Measurements from ENCODE around the gene TMC1. TPM values are rescaled to one million over a fixed set of nuclear protein-coding genes. Genes with fewer than 3 reads are reported as not detected.

Gene TMC1
- polyA plus RNA-seq, 3 donors: 0.16 to 0.55 (median 0.40) TPM

GRCh38 chr9:72871685-72872084, 350.3 kb downstream of the TMC1 start:
- TF ChIP-seq CTCF (IDR thresholded peaks at IDR 0.05): peak; percentile 25
- no peak overlapping the region for H2AFZ ChIP-seq (ENCODE audit: insufficient read depth, low read depth, low read length, poor library complexity, severe bottlenecking)
- no peaks in the 10 kb centered on the region for H4K20me1 ChIP-seq (ENCODE audit: insufficient read depth, low read length)
- H3K4me2 ChIP-seq (replicated peaks; ENCODE audit: extremely low read depth, low read length, poor library complexity, severe bottlenecking): no peak overlapping the region
- H3K4me1 ChIP-seq (ENCODE audit: control insufficient read depth in 1 of 2, insufficient read depth in 2 of 2, low read length in 2 of 2): no peaks in the 10 kb centered on the region
- no peak for DNase-seq
- no peaks in the 10 kb centered on the region for H3K27me3 ChIP-seq (ENCODE audit: control insufficient read depth in 2 of 2, insufficient read depth in 2 of 2, low read length in 2 of 2)
- peaks cover 0 to 2% (median 1%) of the 10 kb centered on the region in 3 donors for H3K27me3 Mint-ChIP-seq (ENCODE audit: low read depth in 3 of 3)
- H3K27ac Mint-ChIP-seq: no peak overlapping the region
- WGBS (ENCODE audit: insufficient coverage): no CpG with 5 or more reads among the region's 3 CpGs
- no peaks in the 10 kb centered on the region for H3K36me3 Mint-ChIP-seq
- H3K79me2 ChIP-seq (ENCODE audit: insufficient read depth, low read length): no peaks in the 10 kb centered on the region
- H3K36me3 ChIP-seq (replicated peaks in 1 of 2; ENCODE audit: control insufficient read depth in 1 of 2, insufficient read depth in 2 of 2, low read length in 2 of 2): no peaks in the 10 kb centered on the region
- intact Hi-C loops (cut with micrococcal nuclease): no loop called here
- H3K4me3 ChIP-seq (replicated peaks in 1 of 3; ENCODE audit: low read depth in 2 of 3, low read length in 3 of 3): no peak overlapping the region
- H3K27ac ChIP-seq (ENCODE audit: low read depth in 1 of 2, low read length in 2 of 2): no peak overlapping the region
- no peak overlapping the region for H3K9ac ChIP-seq (ENCODE audit: insufficient read depth, low read length, poor library complexity, severe bottlenecking)
- H3K4me3 Mint-ChIP-seq: no peak overlapping the region
- H3K9me3 ChIP-seq (replicated peaks in 1 of 2; ENCODE audit: control insufficient read depth in 1 of 2, insufficient read depth in 1 of 2, low read length in 2 of 2): peaks cover 0 to 7% of the 10 kb centered on the region in 2 donors
- peaks cover 2 to 10% (median 4%) of the 10 kb centered on the region in 7 donors for H3K9me3 Mint-ChIP-seq
- peaks cover 5% of the 10 kb centered on the region for H3K4me1 Mint-ChIP-seq

GRCh38 chr9:72872718-72873117, 351.3 kb downstream of the TMC1 start:
- no peak for DNase-seq
- Mint-ChIP-seq H3K4me1 (peaks cover 8% of the 10 kb centered on the region), H3K27ac (no peak overlapping the region), H3K4me3 (no peak overlapping the region), H3K27me3 (ENCODE audit: low read depth in 3 of 3) (peaks cover 0 to 1% (median 0%) of the 10 kb centered on the region in 3 donors), H3K36me3 (no peaks in the 10 kb centered on the region), H3K9me3 (peaks cover 2 to 6% (median 2%) of the 10 kb centered on the region in 7 donors)
- Histone ChIP-seq H3K79me2 (ENCODE audit: insufficient read depth, low read length) (no peaks in the 10 kb centered on the region), H3K9ac (ENCODE audit: insufficient read depth, low read length, poor library complexity, severe bottlenecking) (no peak overlapping the region), H3K36me3 (replicated peaks in 1 of 2; ENCODE audit: control insufficient read depth in 1 of 2, insufficient read depth in 2 of 2, low read length in 2 of 2) (no peaks in the 10 kb centered on the region), H2AFZ (ENCODE audit: insufficient read depth, low read depth, low read length, poor library complexity, severe bottlenecking) (no peak overlapping the region), H3K9me3 (replicated peaks in 1 of 2; ENCODE audit: control insufficient read depth in 1 of 2, insufficient read depth in 1 of 2, low read length in 2 of 2) (peaks cover 0 to 3% of the 10 kb centered on the region in 2 donors), H3K4me1 (ENCODE audit: control insufficient read depth in 1 of 2, insufficient read depth in 2 of 2, low read length in 2 of 2) (no peaks in the 10 kb centered on the region), H3K27me3 (ENCODE audit: control insufficient read depth in 2 of 2, insufficient read depth in 2 of 2, low read length in 2 of 2) (no peaks in the 10 kb centered on the region), H3K27ac (ENCODE audit: low read depth in 1 of 2, low read length in 2 of 2) (no peak overlapping the region), H3K4me2 (replicated peaks; ENCODE audit: extremely low read depth, low read length, poor library complexity, severe bottlenecking) (no peak overlapping the region), H3K4me3 (replicated peaks in 1 of 3; ENCODE audit: low read depth in 2 of 3, low read length in 3 of 3) (no peak overlapping the region), H4K20me1 (ENCODE audit: insufficient read depth, low read length) (no peaks in the 10 kb centered on the region)
- no peak for TF ChIP-seq CTCF (IDR thresholded peaks at IDR 0.05)
- intact Hi-C loops (cut with micrococcal nuclease): no loop called here
- whole genome bisulfite sequencing (ENCODE audit: insufficient coverage): no CpG with 5 or more reads among the region's 2 CpGs
